Measurements from ENCODE around the gene ESAM. TPM values are rescaled to one million over a fixed set of nuclear protein-coding genes. Genes with fewer than 3 reads are reported as not detected.

The ESAM gene
- total RNA-seq, 2 experiments from 2014 or later = 1.1 TPM

GRCh38 chr11:124761301-124762104, 587 bp downstream of the ESAM start:
- Mint-ChIP-seq H3K4me3 (peak overlapping the region; percentile 70), H3K27me3 (peaks cover 52% of the 10 kb centered on the region), H3K4me1 (peaks cover 22% of the 10 kb centered on the region), H3K36me3 (peaks cover 3% of the 10 kb centered on the region), H3K27ac (no peak overlapping the region), H3K9me3 (no peaks in the 10 kb centered on the region)
- DNase-seq = no peak

GRCh38 chr11:124760806-124761205, 1.3 kb downstream of the ESAM start:
- H3K4me3 Mint-ChIP-seq = no peak overlapping the region
- no peaks in the 10 kb centered on the region for H3K9me3 Mint-ChIP-seq
- no peak overlapping the region for H3K27ac Mint-ChIP-seq
- no peaks in the 10 kb centered on the region for H3K36me3 Mint-ChIP-seq
- H3K4me1 Mint-ChIP-seq = peaks cover 22% of the 10 kb centered on the region
- DNase-seq = no peak
- peaks cover 58% of the 10 kb centered on the region for H3K27me3 Mint-ChIP-seq

- Mint-ChIP-seq H3K27me3 (peaks cover 58% of the 10 kb centered on the region), H3K4me1 (peaks cover 22% of the 10 kb centered on the region), H3K4me3 (peak overlapping the region; percentile 48), H3K9me3 (no peaks in the 10 kb centered on the region), H3K27ac (no peak overlapping the region), H3K36me3 (no peaks in the 10 kb centered on the region)
- no peak for DNase-seq
These were observed 1.9 kb downstream of the ESAM start for GRCh38 chr11:124760205-124760652.

- Mint-ChIP-seq H3K36me3 (no peaks in the 10 kb centered on the region), H3K9me3 (no peaks in the 10 kb centered on the region), H3K4me1 (peaks cover 22% of the 10 kb centered on the region), H3K27me3 (peaks cover 58% of the 10 kb centered on the region), H3K4me3 (peak overlapping the region; percentile 48), H3K27ac (no peak overlapping the region)
- no peak for DNase-seq
These were observed 2.6 kb downstream of the ESAM start for GRCh38 chr11:124759266-124760204.

GRCh38 chr11:124758355-124759265, 3.5 kb downstream of the ESAM start:
- H3K27me3 Mint-ChIP-seq = peaks cover 58% of the 10 kb centered on the region
- H3K36me3 Mint-ChIP-seq = peaks cover 3% of the 10 kb centered on the region
- H3K4me1 Mint-ChIP-seq = peaks cover 22% of the 10 kb centered on the region
- no peaks in the 10 kb centered on the region for H3K9me3 Mint-ChIP-seq
- no peak overlapping the region for H3K27ac Mint-ChIP-seq
- peak overlapping the region; percentile 58 for H3K4me3 Mint-ChIP-seq
- peak; percentile 78 for DNase-seq

GRCh38 chr11:124757320-124757719, 4.8 kb downstream of the ESAM start:
- H3K27me3 Mint-ChIP-seq = peaks cover 58% of the 10 kb centered on the region

GRCh38 chr11:124756753-124757227, 5.3 kb downstream of the ESAM start:
- Mint-ChIP-seq H3K36me3 (peaks cover 3% of the 10 kb centered on the region), H3K4me3 (no peak overlapping the region), H3K9me3 (no peaks in the 10 kb centered on the region), H3K27ac (no peak overlapping the region), H3K27me3 (peaks cover 58% of the 10 kb centered on the region), H3K4me1 (peaks cover 23% of the 10 kb centered on the region)
- no peak for DNase-seq

More at GRCh38 chr11:124757320-124757719, 4.8 kb downstream of the ESAM start:
- H3K4me3 Mint-ChIP-seq = no peak overlapping the region
- H3K27ac Mint-ChIP-seq = no peak overlapping the region
- no peak for DNase-seq
- no peaks in the 10 kb centered on the region for H3K9me3 Mint-ChIP-seq
- peaks cover 3% of the 10 kb centered on the region for H3K36me3 Mint-ChIP-seq
- H3K4me1 Mint-ChIP-seq = peaks cover 24% of the 10 kb centered on the region

- DNase-seq = no peak
- Mint-ChIP-seq H3K27me3 (peaks cover 53% of the 10 kb centered on the region), H3K4me3 (no peak overlapping the region), H3K4me1 (peaks cover 17% of the 10 kb centered on the region), H3K9me3 (no peaks in the 10 kb centered on the region), H3K27ac (no peak overlapping the region), H3K36me3 (peaks cover 3% of the 10 kb centered on the region)
These were observed 5.9 kb downstream of the ESAM start for GRCh38 chr11:124756033-124756752.

- peaks cover 15% of the 10 kb centered on the region for H3K4me1 Mint-ChIP-seq
- H3K36me3 Mint-ChIP-seq = peaks cover 3% of the 10 kb centered on the region
- no peak overlapping the region for H3K4me3 Mint-ChIP-seq
- H3K27ac Mint-ChIP-seq = no peak overlapping the region
- no peaks in the 10 kb centered on the region for H3K9me3 Mint-ChIP-seq
- H3K27me3 Mint-ChIP-seq = peaks cover 38% of the 10 kb centered on the region
- DNase-seq = no peak
These were observed 7.4 kb downstream of the ESAM start for GRCh38 chr11:124754710-124755109.

GRCh38 chr11:124754309-124754708, 7.8 kb downstream of the ESAM start:
- Mint-ChIP-seq H3K4me1 (peaks cover 13% of the 10 kb centered on the region), H3K27me3 (peaks cover 34% of the 10 kb centered on the region), H3K4me3 (no peak overlapping the region), H3K27ac (no peak overlapping the region), H3K36me3 (peaks cover 3% of the 10 kb centered on the region), H3K9me3 (no peaks in the 10 kb centered on the region)
- DNase-seq = no peak

GRCh38 chr11:124753624-124754023, 8.5 kb downstream of the ESAM start:
- peaks cover 27% of the 10 kb centered on the region for H3K27me3 Mint-ChIP-seq
- H3K36me3 Mint-ChIP-seq = peaks cover 3% of the 10 kb centered on the region
- H3K4me1 Mint-ChIP-seq = peaks cover 11% of the 10 kb centered on the region
- no peaks in the 10 kb centered on the region for H3K9me3 Mint-ChIP-seq
- no peak overlapping the region for H3K27ac Mint-ChIP-seq
- H3K4me3 Mint-ChIP-seq = no peak overlapping the region
- DNase-seq = no peak

GRCh38 chr11:124753205-124753604, 8.9 kb downstream of the ESAM start:
- Mint-ChIP-seq H3K27ac (no peak overlapping the region), H3K4me3 (no peak overlapping the region), H3K4me1 (peaks cover 7% of the 10 kb centered on the region), H3K9me3 (no peaks in the 10 kb centered on the region), H3K27me3 (peaks cover 23% of the 10 kb centered on the region), H3K36me3 (peaks cover 3% of the 10 kb centered on the region)
- DNase-seq = no peak

- Mint-ChIP-seq H3K27ac (peak overlapping the region; percentile 78), H3K9me3 (no peaks in the 10 kb centered on the region), H3K4me3 (peak overlapping the region; percentile 68)
These were observed 9.5 kb downstream of the ESAM start for GRCh38 chr11:124752471-124753102.

More at GRCh38 chr11:124752471-124753102, 9.5 kb downstream of the ESAM start:
- Mint-ChIP-seq H3K4me1 (peaks cover 6% of the 10 kb centered on the region), H3K36me3 (peaks cover 3% of the 10 kb centered on the region), H3K27me3 (peaks cover 17% of the 10 kb centered on the region)
- DNase-seq = no peak

Data from activated naive CD8-positive, alpha-beta T cell treated with anti-CD3 and anti-CD28 coated beads for 36 hours (primary cell).